Stimulated activated CD8-positive, alpha-beta memory T cell treated with anti-CD3 and anti-CD28 coated beads, Interleukin-7, amount 100 ng/mL, for 48 hours (primary cell): Measurements from ENCODE around the gene IQSEC1.

Experiments used
- DNase-seq, 2 donors: peaks; one replicate each; pipeline ENCODE4 v3.0.0-alpha.2; 2020; ENCODE audit warnings: low read depth in 1 of 2; ENCODE audit errors: extremely low read depth in 1 of 2

IQSEC1 gene

DNA sequence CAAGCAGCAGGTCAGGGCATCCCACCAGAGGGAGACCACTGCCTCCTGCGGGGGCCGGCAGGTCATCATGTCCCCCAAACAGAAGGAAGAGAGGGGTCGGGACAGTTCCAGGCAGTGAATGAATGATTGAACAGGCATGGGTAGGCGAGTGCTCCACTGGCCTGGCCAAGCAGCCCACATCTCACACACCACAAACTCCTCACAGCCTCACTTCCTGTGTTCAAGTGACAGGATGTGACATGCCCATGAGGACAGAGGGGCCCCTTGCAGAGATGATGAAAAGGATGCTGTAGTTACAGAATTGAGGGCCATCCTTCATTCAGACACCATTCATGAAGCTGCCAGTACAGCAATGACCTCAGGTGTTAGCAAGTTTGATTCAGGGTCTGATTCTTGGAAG is 3.7 kb downstream of the IQSEC1 start:
- peak; percentile 24 to 60 for DNase-seq

DNA sequence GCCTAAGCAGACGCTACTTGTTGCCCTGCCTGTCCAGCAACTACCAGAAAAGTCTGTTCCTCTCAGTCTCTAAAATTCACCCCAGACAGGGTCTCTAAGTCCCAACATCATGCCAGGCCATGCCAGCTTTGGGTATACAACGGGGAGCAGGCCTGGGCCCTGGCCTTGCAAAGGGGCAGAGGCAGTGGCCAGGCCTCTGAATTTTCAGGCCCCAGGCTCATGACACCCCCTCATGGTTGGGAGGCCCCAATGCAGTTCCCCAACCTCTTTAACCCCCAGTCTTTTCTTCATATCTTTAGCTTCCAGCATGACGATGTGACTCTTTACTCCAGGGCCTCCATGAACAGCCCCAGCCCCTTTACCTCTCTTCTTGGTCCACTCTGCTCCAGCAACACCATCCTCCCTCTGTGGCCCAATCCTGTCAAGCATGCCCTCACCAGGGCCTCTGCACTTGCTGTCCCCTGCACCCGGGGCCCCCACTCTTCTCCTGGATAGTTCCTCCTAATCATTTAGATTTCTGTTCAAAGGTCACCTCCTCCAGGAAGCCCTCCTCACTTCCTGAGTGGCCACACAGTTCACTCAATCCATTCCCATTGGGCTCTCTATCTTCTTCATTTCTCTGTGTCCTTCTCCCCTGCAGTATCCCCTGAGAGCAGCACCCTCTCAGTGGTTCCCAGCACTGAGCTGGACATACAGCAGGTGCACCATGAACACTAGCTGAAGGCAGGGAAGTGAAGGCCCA is 4.8 kb downstream of the IQSEC1 start:
- DNase-seq, result no peak

DNA sequence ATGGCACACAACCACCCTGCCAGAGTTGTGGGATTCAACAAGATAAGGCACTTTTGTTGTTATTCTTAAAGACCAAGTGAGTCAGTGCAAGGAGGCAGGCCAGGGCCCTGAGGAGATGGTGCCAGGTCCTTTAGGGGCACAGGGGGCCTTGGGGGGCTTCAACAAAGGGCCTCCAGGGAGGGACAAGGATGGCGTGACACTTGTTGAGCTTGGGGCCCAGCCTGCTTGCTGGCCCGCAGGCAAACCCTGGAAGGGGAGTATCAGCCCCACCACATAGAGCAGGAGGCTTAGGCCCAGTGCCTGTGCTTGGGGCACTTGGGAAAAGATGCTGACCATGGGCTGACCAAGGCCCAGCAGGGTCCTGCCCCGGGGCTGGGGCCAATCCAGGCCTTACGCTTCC is 5.5 kb downstream of the IQSEC1 start:
- DNase-seq, result no peak

GRCh38 chr3:13066834-13067233 is 6.4 kb downstream of the IQSEC1 start:
- DNase-seq, result no peak

- no peak for DNase-seq
Measured at GRCh38 chr3:13066236-13066635, 7.0 kb downstream of the IQSEC1 start.

- DNase-seq, result no peak
Measured at GRCh38 chr3:13065727-13066126, 7.5 kb downstream of the IQSEC1 start.

GRCh38 chr3:13064964-13065363 is 8.3 kb downstream of the IQSEC1 start:
- no peak for DNase-seq

DNA sequence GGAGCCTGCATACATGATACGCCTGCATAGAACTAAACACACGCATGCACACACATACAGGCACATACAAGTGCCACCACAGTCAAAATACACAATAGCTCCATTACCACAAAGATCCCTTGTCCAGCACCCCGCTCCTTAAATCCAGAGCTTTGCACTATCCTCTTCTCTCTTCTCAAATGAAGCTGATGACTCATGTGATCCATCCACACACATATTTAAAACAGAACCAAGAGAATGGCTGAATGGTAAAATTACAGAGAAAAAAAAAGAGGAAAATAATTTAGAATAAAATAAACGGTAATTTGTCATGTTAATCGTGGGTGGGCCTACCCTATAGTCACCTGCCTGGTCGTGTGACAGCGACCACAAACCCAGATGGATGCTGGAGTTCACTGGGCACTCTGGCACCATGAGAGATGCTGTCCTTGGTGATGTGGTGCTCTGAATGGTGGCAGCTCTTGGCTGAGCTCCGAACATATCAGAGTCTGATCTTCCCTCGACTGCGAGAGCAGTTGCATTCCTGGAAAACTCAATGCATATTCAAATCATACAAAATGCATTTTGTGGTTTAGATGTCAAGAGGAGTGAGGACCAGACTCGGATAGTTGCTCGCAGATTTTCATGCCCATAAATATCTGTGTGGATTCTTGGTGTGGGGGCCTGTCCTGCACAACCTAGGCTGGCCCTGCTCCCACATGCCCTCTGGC is 8.9 kb downstream of the IQSEC1 start:
- DNase-seq, result no peak

DNA sequence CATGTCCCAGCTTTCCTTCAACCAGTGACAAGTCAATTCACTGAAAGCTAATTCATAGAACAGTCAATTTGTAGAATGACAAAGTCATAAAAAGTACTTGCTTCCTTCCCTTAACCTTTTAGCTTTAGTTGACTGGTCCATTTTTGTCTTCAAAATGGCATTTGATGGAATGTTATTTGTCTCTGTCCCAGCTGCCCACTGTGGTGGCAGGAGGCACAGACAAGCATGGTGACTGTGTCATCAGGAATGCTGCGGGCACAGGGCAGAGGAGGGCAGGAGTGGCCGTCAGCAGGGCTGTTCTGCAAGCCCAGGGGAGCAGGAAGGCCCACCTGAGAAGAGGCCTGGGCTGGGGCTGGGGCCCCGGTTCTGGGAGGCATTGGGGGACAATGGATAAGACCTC is 10.0 kb downstream of the IQSEC1 start:
- no peak for DNase-seq

- no peak for DNase-seq
Measured at GRCh38 chr3:13062647-13063046, 10.6 kb downstream of the IQSEC1 start.

GRCh38 chr3:13060341-13060910 is 12.8 kb downstream of the IQSEC1 start:
- no peak for DNase-seq

DNA sequence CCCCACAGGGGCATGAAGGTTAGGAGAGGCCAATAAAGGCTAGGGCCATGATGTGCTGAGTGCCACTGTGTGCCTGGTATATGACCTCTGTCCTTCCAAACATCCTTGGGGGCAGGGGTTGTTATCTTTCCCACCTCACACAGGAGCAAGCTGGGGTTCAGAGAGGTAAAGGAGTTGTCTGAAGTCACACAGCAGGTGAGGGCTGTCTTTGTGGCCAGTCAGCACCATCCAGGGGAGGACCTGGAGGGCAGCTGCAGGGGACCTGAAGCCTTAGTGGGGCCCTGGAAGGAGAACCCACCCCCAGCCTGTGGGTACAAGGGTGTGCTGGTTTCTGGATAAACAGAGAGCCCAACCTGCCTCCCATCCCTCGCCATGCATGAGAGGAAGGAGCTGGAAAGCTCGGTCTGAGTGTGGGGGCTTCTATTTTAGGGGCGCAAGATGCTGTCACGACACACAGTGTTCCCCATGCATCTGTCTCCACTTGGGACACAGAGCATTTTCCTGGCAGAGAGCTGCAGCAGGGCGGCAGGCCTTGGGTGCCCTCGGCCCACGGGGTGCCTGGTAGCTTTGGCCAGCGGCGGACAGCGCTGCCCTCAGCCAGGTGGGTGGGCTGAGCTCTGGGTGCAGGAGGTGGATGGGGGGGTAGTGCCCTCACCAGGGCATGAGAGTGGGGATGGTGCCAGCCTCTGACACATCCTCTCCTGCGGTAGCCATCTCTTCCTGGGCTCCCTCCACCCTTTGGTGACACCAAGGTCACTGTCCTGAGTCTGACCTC is 14.7 kb downstream of the IQSEC1 start:
- DNase-seq, result no peak

- no peak for DNase-seq
Measured at GRCh38 chr3:13057282-13058040, 15.8 kb downstream of the IQSEC1 start.

- no peak for DNase-seq
Measured at GRCh38 chr3:13055634-13056033, 17.6 kb downstream of the IQSEC1 start.

- no peak for DNase-seq
Measured at GRCh38 chr3:13054341-13055285, 18.6 kb downstream of the IQSEC1 start.

DNA sequence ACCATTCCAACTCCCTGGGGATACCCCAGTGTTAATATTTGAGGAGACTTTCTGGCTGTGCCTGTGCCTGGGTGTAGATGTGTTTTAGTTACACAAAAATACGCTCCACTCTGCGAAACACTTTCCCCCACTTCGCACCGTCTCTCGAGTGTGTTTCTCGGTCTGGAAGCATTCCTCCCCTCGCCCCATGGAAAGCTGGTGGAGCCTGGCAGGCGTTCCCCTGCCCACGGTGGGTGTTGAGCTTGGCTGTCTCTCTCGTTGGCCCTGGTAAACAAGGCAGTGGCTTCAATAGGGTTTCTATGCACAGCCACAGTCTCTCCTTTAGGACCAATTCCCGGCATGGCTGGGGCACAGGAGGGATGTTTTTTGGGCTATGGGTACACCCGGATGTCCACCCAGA is 19.3 kb downstream of the IQSEC1 start:
- no peak for DNase-seq

DNA sequence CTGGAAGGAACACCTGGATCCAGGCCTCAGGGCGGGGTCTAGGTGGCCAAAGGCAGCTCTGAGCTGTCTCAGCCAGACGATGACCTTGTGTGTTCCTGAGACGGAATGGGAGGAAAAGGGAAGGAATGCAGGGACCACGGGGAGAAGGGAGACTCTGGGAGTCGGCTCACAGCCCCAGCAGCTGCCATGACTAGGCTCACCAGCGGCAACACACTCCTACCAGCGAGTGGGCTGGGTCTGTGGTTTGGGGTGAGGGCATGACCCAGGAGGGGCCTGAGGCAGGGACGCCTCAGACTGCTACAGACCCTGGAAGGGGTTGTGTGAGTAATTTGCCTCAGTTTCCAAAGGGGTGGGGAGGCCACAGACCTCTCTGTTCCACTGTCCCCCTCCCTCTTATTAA is 19.8 kb downstream of the IQSEC1 start:
- DNase-seq, result no peak

- DNase-seq, result no peak
Measured at GRCh38 chr3:13052191-13052820, 20.9 kb downstream of the IQSEC1 start.

DNA sequence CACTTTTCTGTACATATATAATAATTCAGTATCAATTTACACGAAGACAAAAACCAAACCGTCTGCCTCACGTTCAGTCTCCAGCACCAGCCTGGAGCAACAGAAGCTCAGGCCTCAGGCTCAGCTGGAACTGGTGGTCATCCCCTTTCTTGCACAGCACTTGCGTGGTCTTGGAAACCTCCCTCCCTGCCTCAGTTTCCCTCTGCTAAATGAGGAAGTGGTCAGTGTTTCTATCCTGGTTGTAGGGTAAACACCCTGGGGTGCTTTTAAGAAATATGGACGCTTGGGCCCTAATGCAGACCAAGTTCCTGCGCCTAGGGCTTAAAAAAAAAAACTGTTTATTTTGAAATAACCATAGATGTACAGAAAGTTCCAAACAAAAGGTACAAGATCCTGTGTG is 21.6 kb downstream of the IQSEC1 start:
- DNase-seq, result no peak
